Nucleus accumbens (tissue), 56 donors: ENCODE data around the gene TBL1X.

Experiments used
- DNase-seq, 56 donors: peaks; one replicate each; lab custom pipeline; 2025; lab: John Stamatoyannopoulos, UW

The TBL1X gene

DNA sequence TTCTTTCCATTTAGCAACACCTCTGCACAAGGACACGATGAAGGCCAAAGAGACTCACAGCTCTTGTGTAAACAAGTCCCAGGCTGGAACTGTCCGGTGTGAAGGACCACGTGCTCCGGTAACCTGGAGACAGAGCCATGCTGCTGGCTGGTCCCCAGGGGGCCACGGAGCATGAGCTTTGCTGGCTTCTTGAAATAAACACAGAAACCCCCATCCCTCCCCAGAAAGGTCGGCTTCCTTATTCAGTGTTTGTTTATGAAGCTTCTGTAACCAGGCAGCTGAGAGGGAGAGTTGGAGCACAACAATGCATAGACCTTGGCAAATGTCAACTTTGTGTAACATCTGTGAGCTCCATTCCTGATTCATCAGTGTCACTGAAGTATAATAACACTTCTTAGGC is 191.4 kb downstream of the TBL1X start:
- DNase-seq, result peak in 8 of 56 donors; percentile 1 to 27 (median 6)

DNA sequence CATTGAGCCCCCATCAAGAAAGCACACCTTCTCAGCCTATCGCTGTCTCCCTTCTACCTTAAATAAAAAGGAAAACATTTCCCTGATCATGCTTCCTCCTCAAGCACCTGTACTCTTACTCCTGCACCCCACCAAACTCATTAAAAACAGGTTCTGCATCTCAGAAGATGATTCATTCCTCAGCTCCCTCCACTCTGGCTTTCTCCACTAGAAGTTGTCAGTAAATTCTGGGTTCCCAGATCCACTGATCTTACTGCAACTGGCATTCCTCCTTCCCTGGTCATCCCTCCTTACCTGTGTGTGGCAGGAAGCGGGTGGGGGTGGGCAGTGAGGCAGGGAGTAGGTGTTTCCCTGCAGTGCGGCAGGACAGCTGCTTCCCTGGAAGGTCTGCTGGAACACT is 192.0 kb downstream of the TBL1X start:
- no peak for DNase-seq

- no peak for DNase-seq
Measured at GRCh38 chrX:9657590-9658256, 192.9 kb downstream of the TBL1X start.

DNA sequence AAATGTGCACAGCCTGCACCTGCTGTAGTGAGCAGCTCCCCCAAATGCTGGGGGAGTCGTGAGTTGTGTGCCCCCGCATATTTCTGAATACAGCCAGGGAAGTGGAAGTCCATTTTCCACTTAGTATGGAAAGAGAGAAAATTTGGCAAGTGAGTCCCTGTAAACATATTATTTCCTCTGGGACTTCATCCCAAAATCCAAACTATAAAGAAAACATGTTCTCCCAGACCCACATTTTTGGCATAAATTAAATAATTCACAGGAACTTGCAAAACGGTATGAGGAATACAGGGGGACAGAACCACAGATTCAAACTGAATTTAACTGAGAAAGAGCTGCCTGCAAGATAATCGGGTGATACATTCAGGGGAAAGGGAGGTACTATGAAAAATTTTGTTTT is 193.6 kb downstream of the TBL1X start:
- DNase-seq, result no peak

- no peak for DNase-seq
Measured at GRCh38 chrX:9659571-9660195, 194.8 kb downstream of the TBL1X start.

- DNase-seq, result no peak
Measured at GRCh38 chrX:9662148-9662547, 197.3 kb downstream of the TBL1X start.

- no peak for DNase-seq
Measured at GRCh38 chrX:9663216-9663615, 198.4 kb downstream of the TBL1X start.

GRCh38 chrX:9664224-9664623 is 199.4 kb downstream of the TBL1X start:
- no peak for DNase-seq

GRCh38 chrX:9665113-9665512 is 200.3 kb downstream of the TBL1X start:
- no peak for DNase-seq

DNA sequence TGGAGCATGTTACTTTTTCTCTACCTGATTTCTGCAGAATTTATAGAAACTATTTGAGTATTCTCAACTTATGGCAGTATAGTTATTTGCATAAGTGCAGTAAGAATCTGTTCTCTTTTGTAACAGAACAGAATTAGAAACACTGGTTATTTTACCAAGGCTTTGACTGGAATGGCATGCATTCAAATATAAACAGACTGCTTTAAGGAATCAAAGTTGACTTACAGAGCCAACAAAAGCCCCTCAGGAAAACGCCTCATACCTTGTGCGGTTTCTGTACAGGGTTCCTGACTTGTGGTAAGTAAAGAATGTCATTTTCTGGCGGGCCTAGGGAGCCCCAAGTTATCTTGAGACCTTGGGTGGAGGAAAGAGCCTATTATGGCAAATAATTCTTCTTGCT is 203.7 kb downstream of the TBL1X start:
- DNase-seq, result no peak

- DNase-seq, result peak in 3 of 56 donors; percentile 1 to 20 (median 1)
Measured at GRCh38 chrX:9670136-9670814, 205.4 kb downstream of the TBL1X start.

DNA sequence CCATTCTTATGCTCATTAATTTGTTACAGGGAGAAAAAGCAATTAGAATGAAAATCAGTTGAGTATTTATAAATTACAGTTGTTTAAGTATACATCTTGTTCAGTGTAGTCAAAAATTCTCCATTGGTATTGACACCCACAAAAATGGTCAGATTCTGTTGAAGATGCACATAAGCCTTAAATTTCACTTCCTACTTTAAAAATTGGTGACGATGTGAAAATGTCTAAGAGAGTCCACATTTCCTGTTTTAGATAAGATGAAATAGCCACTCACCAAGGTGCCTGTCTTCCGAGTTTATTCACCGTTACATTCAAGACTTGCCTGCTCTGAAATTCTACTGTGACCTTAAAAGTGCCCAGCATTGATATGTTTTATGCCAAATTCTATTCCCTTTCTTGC is 207.1 kb downstream of the TBL1X start:
- DNase-seq, result no peak

- no peak for DNase-seq
Measured at GRCh38 chrX:9676306-9676705, 211.4 kb downstream of the TBL1X start.

- no peak for DNase-seq
Measured at GRCh38 chrX:9676738-9677097, 211.9 kb downstream of the TBL1X start.

GRCh38 chrX:9677098-9677739 is 212.4 kb downstream of the TBL1X start:
- DNase-seq, result peak in 1 of 56 donors; percentile 1

DNA sequence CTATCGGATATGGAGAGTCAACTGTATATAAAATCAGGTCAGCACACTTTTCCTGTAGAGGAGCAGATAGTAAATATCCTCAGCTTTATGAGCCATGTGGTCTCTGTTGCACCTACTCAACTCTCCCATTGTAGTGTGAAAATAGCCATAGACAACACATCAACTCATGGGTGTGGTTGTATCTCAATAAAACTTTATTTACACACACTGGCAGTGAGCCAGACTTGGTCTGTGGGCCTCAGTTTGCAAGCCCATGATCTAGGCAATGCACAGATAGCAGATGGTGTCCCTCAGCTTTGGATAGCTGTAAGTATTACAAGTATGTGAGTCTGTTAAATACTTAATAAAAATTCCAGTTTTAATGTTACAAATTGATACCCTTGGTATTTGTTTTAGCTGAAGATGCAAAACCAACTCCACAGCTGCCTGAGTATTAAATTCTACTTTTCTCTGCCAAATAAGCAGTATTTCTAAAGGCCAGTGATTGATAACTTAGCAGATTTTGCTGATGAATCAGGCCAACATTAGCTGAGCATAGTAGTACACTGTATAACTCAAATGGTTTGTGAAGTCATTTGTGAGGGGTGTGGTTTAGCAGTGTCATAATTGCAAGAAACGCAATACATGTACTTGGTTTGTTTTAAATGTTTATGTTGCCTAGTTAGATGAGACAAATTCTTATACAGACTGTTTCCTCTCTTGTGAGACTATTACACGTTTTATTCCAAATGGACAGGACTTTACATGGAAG is 213.5 kb downstream of the TBL1X start:
- DNase-seq, result no peak

DNA sequence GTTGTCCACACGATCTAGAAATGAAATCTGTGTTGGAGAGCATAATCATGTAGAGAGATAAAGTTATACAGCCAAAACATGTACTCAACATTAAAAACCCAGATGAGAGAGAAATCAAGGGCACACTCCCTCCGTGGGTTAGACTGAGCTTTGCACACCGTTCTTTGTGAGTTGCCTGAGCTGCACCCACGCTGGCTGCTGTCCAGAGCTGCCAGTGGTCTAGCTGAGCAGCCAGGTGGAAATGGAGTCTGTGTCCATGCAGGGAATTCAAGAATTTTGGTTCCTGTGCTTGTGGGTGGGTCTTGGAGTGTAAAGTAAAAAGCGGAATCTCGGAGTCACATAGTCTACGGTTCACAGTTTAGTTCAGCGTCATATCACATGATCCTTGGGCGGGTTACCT is 216.2 kb downstream of the TBL1X start:
- DNase-seq, result no peak

DNA sequence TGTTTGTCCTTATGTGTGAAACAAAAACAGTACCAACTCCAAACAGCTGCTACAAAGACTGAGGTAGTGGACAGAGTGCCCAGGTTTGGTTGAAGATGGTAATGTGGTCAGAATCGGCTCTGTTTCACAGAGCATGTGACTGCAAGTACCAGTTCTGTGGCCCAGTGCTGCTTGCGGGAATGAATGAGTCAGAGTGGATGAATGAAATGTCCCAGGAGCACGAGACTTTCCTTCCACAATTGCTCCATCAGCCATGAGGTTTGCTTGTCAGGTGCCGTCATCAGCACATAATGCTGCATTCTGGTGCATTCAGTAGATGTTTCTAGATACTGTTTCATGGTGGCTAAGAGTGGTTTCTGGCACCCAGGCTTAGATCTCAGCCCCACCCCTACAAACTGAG is 216.6 kb downstream of the TBL1X start:
- no peak for DNase-seq

- peak in 9 of 56 donors; percentile 0 to 21 (median 4) for DNase-seq
Measured at GRCh38 chrX:9682456-9682855, 217.6 kb downstream of the TBL1X start.

DNA sequence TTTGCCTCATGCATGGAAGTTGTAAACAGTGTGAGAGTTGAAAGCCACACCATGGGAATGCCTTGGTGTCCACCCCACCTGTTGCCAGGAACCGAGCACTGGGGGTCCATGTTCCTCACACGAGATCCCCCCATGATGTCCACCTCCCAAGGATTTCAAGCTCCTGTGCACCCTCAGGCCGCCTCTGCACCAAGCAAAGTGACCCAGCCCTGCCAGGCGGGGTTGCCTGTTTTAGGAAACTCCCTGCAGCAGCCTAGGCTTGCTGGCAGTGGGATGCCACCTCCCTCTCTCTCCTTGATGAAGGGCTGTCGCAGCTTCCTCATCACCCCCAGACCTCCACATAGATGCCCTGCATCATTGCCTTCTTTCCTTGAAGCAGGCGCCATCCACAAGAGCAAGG is 218.0 kb downstream of the TBL1X start:
- no peak for DNase-seq

- DNase-seq, result no peak
Measured at GRCh38 chrX:9683350-9683749, 218.5 kb downstream of the TBL1X start.
